ENCODE data around the gene FGD2. TPM values are rescaled to one million over a fixed set of nuclear protein-coding genes. Genes with fewer than 3 reads are reported as not detected.

Gene FGD2
- total RNA-seq, 1 donor from 2014 or later: 0.10 TPM

DNA sequence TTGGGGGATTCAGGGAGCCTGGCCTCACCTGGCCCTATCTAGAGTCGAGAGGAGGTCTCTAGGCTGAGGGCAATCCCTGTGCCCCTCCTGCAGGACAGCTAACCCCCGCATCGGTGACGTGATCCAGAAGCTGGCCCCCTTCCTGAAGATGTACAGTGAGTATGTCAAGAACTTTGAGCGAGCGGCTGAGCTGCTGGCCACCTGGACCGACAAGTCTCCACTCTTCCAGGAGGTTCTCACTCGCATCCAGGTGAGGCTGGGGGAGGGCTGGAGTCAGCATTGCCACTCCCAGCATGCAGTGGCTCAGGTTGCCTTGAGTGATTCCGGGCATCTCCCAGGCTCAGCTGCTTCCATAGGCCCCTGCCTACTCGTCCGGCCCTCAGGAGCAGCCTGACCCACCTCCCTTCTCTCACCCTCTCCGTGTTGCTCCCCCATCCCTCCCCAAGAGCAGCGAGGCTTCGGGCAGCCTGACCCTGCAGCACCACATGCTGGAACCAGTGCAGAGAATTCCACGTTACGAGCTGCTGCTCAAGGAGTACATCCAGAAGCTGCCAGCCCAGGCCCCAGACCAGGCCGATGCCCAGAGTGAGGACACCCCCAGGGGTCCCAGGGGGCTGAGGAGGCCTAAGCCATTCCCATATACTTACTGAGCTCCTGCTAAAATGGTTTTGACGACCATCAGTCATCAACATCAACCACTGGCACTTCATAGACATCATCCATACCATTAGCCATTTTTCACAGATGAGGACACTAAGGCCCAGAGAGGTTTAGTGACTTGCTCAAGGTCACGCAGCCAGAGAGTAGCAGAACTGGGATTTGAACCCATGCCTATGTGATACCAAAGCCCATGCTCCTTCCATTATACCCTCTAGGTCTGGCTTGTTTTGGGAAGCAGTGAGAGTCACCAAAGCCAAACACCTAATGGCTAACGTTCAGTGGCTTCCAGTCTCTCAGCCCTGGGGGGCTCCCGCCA lies 8.3 kb downstream of the FGD2 start:
- no peak for DNase-seq (ENCODE audit: extremely low spot score, unreplicated experiment)
- Mint-ChIP-seq H3K27ac (no peak overlapping the region), H3K36me3 (no peaks in the 10 kb centered on the region)

DNA sequence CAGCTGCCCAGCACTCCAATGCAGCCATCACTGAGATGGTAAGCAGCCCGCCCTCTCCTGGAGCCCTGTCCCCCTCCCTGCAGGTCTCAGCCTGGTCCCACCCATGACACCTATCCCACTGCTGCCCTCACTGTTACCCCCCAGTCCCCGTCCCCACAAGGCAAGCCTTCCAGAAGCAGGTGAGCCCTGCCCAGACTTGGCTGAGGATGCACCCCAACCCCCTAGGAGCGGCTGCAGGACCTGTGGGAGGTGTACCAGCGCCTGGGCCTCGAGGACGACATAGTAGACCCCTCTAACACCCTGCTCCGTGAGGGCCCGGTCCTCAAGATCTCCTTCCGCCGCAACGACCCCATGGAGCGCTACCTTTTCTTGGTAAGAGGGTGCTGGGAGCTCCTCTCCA lies 9.2 kb downstream of the FGD2 start:
- no peak overlapping the region for H3K4me3 Mint-ChIP-seq
- H3K4me1 Mint-ChIP-seq (ENCODE audit: unreplicated experiment): peaks cover 14% of the 10 kb centered on the region
- H3K27me3 Mint-ChIP-seq: no peaks in the 10 kb centered on the region
- H3K36me3 Mint-ChIP-seq: no peaks in the 10 kb centered on the region
- DNase-seq (ENCODE audit: extremely low spot score, unreplicated experiment): no peak
- TF ChIP-seq, protein P1, sequence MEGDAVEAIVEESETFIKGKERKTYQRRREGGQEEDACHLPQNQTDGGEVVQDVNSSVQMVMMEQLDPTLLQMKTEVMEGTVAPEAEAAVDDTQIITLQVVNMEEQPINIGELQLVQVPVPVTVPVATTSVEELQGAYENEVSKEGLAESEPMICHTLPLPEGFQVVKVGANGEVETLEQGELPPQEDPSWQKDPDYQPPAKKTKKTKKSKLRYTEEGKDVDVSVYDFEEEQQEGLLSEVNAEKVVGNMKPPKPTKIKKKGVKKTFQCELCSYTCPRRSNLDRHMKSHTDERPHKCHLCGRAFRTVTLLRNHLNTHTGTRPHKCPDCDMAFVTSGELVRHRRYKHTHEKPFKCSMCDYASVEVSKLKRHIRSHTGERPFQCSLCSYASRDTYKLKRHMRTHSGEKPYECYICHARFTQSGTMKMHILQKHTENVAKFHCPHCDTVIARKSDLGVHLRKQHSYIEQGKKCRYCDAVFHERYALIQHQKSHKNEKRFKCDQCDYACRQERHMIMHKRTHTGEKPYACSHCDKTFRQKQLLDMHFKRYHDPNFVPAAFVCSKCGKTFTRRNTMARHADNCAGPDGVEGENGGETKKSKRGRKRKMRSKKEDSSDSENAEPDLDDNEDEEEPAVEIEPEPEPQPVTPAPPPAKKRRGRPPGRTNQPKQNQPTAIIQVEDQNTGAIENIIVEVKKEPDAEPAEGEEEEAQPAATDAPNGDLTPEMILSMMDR (conservative IDR thresholded peaks at IDR 0.05): no peak
- no peaks in the 10 kb centered on the region for H3K9me3 Mint-ChIP-seq
- no peak overlapping the region for H3K27ac Mint-ChIP-seq

More for the DNA sequence above, 8.3 kb downstream of the FGD2 start:
- Mint-ChIP-seq H3K4me3 (no peak overlapping the region), H3K4me1 (ENCODE audit: unreplicated experiment) (peaks cover 10% of the 10 kb centered on the region), H3K27me3 (no peaks in the 10 kb centered on the region), H3K9me3 (no peaks in the 10 kb centered on the region)
- TF ChIP-seq, protein P1 (conservative IDR thresholded peaks at IDR 0.05): no peak

DNA sequence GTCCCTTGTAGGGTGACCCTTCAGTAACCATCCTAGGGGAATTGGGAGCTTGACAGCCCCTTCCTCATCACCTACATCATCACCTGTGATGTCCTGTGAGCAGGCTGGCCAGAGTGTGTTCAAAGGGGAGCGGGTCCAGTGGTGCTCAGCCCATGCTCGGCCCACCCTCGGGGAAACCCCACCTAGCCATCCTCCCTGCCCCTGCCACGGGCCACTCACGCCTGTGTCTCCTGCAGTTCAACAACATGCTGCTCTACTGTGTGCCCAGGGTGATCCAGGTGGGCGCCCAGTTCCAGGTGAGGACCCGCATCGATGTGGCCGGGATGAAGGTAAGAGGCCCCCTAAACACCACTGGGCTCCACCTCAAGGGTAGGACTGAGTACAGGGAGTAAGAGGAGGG lies 10.1 kb downstream of the FGD2 start:
- Mint-ChIP-seq H3K27ac (no peak overlapping the region), H3K36me3 (no peaks in the 10 kb centered on the region), H3K9me3 (no peaks in the 10 kb centered on the region), H3K27me3 (no peaks in the 10 kb centered on the region), H3K4me1 (ENCODE audit: unreplicated experiment) (peaks cover 14% of the 10 kb centered on the region), H3K4me3 (no peak overlapping the region)
- TF ChIP-seq, protein P1 (conservative IDR thresholded peaks at IDR 0.05): no peak
- no peak for DNase-seq (ENCODE audit: extremely low spot score, unreplicated experiment)

DNA sequence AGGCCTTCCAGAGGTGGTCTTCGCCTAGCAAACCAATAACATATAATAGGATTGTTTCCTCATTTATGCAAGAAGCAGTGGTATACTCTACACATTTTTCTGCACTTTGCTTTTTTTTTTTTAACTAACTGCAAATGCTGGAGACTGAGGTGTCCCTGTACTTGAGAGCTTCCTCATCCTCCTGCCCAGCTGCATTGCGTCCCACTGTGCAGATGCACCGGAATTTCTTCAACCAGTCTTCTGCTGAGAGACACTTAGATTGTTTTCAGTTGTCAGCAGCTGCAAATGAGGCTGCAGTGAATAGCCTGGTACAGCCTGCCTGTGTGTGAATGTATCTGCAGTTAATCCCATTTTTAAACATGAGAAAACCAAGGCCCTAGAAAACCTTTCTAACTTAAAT lies 11.5 kb downstream of the FGD2 start:
- no peak overlapping the region for H3K27ac Mint-ChIP-seq
- H3K4me1 Mint-ChIP-seq (ENCODE audit: unreplicated experiment): peaks cover 20% of the 10 kb centered on the region
- no peaks in the 10 kb centered on the region for H3K36me3 Mint-ChIP-seq
- no peak overlapping the region for H3K4me3 Mint-ChIP-seq
- TF ChIP-seq, protein P1 (conservative IDR thresholded peaks at IDR 0.05): no peak
- H3K27me3 Mint-ChIP-seq: no peaks in the 10 kb centered on the region
- DNase-seq (ENCODE audit: extremely low spot score, unreplicated experiment): no peak
- no peaks in the 10 kb centered on the region for H3K9me3 Mint-ChIP-seq

DNA sequence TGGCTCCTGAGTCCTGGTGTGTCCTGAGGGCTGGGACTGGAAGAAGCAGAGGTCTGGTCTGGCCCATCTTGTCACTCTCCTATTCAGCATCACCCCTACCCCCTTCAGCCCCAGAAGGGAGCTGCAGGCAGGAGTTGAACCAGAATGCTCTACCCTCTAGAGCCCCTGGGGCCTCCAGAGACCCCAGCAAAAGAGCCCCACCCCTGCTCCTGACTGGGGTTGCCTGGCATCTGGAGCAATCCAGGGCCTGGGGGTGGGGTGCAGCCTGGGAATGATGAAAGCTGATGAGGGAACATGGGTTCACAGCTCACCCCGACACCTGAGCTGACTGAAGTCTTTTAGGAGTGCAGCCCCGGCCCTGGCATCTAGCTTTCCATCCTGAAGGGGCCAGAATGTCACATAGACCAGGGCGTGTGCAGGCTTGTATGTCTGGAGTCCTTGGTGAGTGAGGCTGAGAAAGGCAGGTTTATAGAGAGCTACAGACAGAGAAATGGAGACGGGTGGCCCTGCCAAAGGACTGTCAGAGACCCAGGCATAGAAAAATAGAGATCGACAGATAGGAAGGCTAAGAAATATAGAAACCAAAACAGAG lies 12.2 kb downstream of the FGD2 start:
- no peak for DNase-seq (ENCODE audit: extremely low spot score, unreplicated experiment)
- Mint-ChIP-seq H3K36me3 (no peaks in the 10 kb centered on the region), H3K27me3 (no peaks in the 10 kb centered on the region), H3K27ac (peak overlapping the region; percentile 54), H3K4me1 (ENCODE audit: unreplicated experiment) (peaks cover 21% of the 10 kb centered on the region), H3K4me3 (no peak overlapping the region), H3K9me3 (no peaks in the 10 kb centered on the region)
- TF ChIP-seq, protein P1 (conservative IDR thresholded peaks at IDR 0.05): no peak
